Bronchial epithelial cell (primary cell): ENCODE data around the gene GPX4. TPM values are rescaled to one million over a fixed set of nuclear protein-coding genes. Genes with fewer than 3 reads are reported as not detected.

ENCODE experiments used
- DNase-seq: peaks from one replicate; pipeline ENCODE4 v3.0.0-alpha.2; 2010; ENCODE audit warnings: low read depth
- FAIRE-seq: peaks from 2 replicates; lab custom pipeline; 2011; peaks lifted over from hg19 to GRCh38; lab: Jason Lieb, UNC
- H3K27me3 ChIP-seq: 2 replicates; pipeline ENCODE4 v1.5.1; 2011; ENCODE audit warnings: low read length; ENCODE audit not compliant: control insufficient read depth, insufficient read depth
- H3K36me3 ChIP-seq: 2 replicates; pipeline ENCODE4 v1.5.1; 2011; ENCODE audit warnings: low read length; ENCODE audit not compliant: control insufficient read depth, insufficient read depth
- H3K4me3 ChIP-seq: 2 replicates; pipeline ENCODE4 v1.5.1; 2011; ENCODE audit warnings: mild to moderate bottlenecking, low read depth, low read length, control low read depth
- total RNA-seq: library from RNA; depleted of rRNA; stranded (reverse); fragments of >200 nt; gene quantifications from 2 replicates; pipeline ENCODE4 v1.2.1, GENCODE V29; 2014
- TF ChIP-seq, protein P1 (sequence below): IDR thresholded peaks from 2 replicates; pipeline ENCODE4 v1.5.1; 2011; ENCODE audit warnings: mild to moderate bottlenecking, moderate library complexity, low read length, control low read depth, inconsistent platforms; ENCODE audit not compliant: insufficient read depth, severe bottlenecking

Gene GPX4
- total RNA-seq, 1 donor from 2014 or later, result 291 TPM

DNA sequence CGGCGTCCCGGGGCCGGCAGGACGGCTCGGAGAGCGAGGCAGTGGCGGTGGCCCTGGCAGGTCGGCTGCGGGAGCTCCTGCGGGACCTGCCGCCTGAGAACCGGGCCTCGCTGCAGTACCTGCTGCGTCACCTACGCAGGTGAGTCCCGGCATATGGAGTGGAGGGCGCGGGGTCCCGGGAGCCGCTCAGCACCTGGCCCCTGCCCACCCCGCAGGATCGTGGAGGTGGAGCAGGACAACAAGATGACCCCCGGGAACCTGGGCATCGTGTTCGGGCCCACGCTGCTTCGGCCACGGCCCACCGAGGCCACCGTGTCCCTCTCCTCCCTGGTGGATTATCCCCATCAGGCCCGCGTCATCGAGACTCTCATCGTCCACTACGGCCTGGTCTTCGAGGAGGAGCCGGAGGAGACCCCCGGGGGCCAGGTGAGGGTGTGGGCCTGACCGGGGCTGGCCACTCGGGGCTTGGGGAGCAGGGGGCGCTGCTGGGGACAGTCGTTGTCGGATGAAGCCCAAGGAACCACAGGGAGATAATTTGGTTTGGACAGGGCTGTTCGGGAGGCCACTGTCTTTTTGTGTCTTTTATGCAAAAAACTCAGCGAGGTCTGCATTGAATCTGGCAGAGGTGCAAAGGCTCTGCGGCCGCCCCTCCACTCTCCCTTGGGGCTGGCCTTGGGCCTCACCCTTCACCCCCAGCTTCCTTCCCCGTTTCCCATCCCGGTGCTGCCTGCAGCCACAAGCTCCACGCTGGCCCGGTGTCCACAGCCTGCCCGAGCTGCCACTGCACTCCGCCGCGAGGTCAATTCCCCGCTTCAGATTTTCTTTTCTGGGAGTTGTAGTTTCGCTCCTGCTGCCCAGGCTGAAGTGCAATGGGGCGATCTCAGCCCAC is 20.6 kb upstream of the GPX4 start:
- Histone ChIP-seq H3K4me3 (peak overlapping the region; percentile 42), H3K36me3 (peaks cover 5% of the 10 kb centered on the region), H3K27me3 (no peaks in the 10 kb centered on the region)
- TF ChIP-seq, protein P1, sequence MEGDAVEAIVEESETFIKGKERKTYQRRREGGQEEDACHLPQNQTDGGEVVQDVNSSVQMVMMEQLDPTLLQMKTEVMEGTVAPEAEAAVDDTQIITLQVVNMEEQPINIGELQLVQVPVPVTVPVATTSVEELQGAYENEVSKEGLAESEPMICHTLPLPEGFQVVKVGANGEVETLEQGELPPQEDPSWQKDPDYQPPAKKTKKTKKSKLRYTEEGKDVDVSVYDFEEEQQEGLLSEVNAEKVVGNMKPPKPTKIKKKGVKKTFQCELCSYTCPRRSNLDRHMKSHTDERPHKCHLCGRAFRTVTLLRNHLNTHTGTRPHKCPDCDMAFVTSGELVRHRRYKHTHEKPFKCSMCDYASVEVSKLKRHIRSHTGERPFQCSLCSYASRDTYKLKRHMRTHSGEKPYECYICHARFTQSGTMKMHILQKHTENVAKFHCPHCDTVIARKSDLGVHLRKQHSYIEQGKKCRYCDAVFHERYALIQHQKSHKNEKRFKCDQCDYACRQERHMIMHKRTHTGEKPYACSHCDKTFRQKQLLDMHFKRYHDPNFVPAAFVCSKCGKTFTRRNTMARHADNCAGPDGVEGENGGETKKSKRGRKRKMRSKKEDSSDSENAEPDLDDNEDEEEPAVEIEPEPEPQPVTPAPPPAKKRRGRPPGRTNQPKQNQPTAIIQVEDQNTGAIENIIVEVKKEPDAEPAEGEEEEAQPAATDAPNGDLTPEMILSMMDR, result no peak
- FAIRE-seq (no peak), DNase-seq (no peak)

- no peak for FAIRE-seq
- TF ChIP-seq, protein P1, result no peak
- Histone ChIP-seq H3K4me3 (no peak overlapping the region), H3K27me3 (no peaks in the 10 kb centered on the region), H3K36me3 (peaks cover 7% of the 10 kb centered on the region)
- no peak for DNase-seq
These were observed 19.5 kb upstream of the GPX4 start for GRCh38 chr19:1084024-1084868.

- peak; percentile 50 for DNase-seq
- no peak for FAIRE-seq
- Histone ChIP-seq H3K4me3 (no peak overlapping the region), H3K36me3 (peaks cover 7% of the 10 kb centered on the region), H3K27me3 (no peaks in the 10 kb centered on the region)
- TF ChIP-seq, protein P1, result no peak
These were observed 18.6 kb upstream of the GPX4 start for GRCh38 chr19:1085053-1085658.

DNA sequence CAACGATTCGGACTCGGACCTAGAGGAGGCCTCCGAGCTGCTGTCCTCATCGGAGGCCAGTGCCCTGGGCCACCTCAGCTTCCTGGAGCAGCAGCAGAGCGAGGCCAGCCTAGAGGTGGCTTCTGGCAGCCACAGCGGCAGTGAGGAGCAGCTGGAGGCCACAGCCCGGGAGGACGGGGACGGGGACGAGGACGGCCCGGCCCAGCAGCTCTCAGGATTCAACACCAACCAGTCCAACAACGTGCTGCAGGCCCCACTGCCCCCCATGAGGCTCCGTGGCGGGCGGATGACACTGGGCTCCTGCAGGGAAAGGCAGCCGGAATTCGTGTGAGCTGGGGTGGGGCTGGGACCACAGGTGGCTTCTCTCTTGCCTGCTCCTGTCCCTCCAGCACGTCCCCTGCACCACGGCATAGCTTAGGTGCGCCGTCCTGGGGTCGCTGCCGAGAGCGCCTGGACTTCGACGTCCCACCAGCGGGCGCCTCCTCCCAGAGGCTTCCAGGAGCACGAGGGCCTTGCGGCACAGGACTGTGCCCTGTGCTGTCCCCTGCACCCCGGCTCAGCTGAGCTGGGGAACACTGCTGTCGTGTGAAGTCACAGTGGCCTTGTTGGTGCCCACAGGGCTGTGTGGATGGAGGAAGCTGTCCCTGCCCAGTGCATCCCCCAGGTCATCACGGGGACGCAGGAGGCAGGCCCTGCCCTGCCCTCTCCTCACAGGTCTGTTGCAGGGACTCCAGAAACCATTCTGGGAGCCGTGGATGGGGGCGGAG is 17.9 kb upstream of the GPX4 start:
- no peak for FAIRE-seq

DNA sequence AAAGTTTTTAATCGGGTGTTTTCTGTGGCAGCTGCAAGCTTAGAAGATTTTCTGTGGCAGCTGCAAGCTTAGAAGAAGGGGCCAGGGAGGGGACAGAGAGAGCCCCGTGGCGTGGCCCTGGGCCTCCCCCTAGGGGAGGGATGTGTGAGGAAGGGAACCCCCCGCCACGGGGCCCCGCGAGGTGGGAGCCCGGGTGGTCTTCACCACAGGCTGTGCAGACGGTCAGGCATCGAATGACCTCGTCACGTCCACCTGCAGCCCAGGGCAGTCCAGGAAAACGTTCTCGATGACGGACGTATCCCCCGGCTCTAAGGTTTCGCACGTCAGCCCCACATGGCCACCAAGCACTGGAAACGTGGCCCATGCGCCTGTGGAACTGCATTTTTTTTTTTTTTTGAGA is 17.2 kb upstream of the GPX4 start:
- no peak for DNase-seq
- H3K36me3 ChIP-seq, result peaks cover 9% of the 10 kb centered on the region
- H3K4me3 ChIP-seq, result no peak overlapping the region
- TF ChIP-seq, protein P1, result no peak
- no peaks in the 10 kb centered on the region for H3K27me3 ChIP-seq
- no peak for FAIRE-seq

More for the DNA sequence above, 17.9 kb upstream of the GPX4 start:
- H3K27me3 ChIP-seq, result no peaks in the 10 kb centered on the region
- H3K36me3 ChIP-seq, result peaks cover 9% of the 10 kb centered on the region
- H3K4me3 ChIP-seq, result no peak overlapping the region
- TF ChIP-seq, protein P1, result no peak
- DNase-seq, result no peak
